ENCODE results near the gene LHX6.

DNA sequence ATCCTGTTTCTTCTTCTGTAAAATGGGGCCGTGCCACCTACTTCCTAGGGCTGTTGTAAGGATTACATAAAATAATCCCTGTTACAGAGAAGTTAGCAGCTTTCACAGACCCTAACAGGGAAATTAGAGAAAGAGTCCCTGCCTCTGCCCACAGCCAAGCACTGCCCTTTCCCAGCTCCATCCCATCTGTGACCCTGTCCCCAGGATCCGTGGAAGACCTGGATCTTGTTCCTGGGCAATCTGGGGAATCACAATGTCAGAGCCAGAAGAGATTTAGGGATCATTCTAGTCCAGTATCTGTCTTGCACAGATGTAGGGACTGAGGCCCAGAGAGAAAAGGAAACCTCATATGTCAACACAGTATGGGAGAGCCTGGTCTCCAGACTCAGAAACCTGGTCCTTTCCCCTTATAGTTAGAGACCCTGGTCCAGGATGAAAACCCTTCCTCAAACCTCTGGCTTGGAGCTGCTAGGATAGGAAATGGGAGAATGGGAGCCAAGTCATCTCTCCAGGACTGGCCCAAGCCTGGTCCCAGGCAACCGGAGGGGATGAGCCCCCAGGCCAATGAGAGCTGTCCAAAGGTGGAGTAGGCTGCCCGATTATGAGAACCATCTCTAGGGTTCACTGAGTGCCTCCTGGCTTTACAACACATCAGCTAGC lies 12.5 kb downstream of the LHX6 start:
- TF ChIP-seq, protein P1, sequence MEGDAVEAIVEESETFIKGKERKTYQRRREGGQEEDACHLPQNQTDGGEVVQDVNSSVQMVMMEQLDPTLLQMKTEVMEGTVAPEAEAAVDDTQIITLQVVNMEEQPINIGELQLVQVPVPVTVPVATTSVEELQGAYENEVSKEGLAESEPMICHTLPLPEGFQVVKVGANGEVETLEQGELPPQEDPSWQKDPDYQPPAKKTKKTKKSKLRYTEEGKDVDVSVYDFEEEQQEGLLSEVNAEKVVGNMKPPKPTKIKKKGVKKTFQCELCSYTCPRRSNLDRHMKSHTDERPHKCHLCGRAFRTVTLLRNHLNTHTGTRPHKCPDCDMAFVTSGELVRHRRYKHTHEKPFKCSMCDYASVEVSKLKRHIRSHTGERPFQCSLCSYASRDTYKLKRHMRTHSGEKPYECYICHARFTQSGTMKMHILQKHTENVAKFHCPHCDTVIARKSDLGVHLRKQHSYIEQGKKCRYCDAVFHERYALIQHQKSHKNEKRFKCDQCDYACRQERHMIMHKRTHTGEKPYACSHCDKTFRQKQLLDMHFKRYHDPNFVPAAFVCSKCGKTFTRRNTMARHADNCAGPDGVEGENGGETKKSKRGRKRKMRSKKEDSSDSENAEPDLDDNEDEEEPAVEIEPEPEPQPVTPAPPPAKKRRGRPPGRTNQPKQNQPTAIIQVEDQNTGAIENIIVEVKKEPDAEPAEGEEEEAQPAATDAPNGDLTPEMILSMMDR (IDR thresholded peaks at IDR 0.05): no peak
- TF ChIP-seq POLR2AphosphoS5 (IDR thresholded peaks at IDR 0.05; ENCODE audit: low read depth, low read length) (no peak), SIN3A (IDR thresholded peaks at IDR 0.05; ENCODE audit: borderline replicate concordance, insufficient read depth, low read depth, low read length) (no peak), TCF7L2 (IDR thresholded peaks at IDR 0.05; ENCODE audit: low read depth, low read length) (no peak)
- TF ChIP-seq, protein P2, sequence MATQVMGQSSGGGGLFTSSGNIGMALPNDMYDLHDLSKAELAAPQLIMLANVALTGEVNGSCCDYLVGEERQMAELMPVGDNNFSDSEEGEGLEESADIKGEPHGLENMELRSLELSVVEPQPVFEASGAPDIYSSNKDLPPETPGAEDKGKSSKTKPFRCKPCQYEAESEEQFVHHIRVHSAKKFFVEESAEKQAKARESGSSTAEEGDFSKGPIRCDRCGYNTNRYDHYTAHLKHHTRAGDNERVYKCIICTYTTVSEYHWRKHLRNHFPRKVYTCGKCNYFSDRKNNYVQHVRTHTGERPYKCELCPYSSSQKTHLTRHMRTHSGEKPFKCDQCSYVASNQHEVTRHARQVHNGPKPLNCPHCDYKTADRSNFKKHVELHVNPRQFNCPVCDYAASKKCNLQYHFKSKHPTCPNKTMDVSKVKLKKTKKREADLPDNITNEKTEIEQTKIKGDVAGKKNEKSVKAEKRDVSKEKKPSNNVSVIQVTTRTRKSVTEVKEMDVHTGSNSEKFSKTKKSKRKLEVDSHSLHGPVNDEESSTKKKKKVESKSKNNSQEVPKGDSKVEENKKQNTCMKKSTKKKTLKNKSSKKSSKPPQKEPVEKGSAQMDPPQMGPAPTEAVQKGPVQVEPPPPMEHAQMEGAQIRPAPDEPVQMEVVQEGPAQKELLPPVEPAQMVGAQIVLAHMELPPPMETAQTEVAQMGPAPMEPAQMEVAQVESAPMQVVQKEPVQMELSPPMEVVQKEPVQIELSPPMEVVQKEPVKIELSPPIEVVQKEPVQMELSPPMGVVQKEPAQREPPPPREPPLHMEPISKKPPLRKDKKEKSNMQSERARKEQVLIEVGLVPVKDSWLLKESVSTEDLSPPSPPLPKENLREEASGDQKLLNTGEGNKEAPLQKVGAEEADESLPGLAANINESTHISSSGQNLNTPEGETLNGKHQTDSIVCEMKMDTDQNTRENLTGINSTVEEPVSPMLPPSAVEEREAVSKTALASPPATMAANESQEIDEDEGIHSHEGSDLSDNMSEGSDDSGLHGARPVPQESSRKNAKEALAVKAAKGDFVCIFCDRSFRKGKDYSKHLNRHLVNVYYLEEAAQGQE (IDR thresholded peaks at IDR 0.05; ENCODE audit: insufficient read depth in 1 of 2, low read depth in 2 of 2, low read length in 1 of 2): no peak

All from Panc1 (cell line).